ENCODE data around the gene APOL3.
"Not testable (repeated sequence)": the region's sequence is repeated elsewhere in the genome, so short reads cannot be mapped to it uniquely, and the experiment has no call there.

The APOL3 gene

GRCh38 chr22:36100908-36101307 lies 59.6 kb downstream of the APOL3 start:
- not testable (repeated sequence) for DNase-seq (ENCODE audit: low spot score)

GRCh38 chr22:36100134-36100824 lies 60.3 kb downstream of the APOL3 start:
- no peak for DNase-seq (ENCODE audit: low spot score)

GRCh38 chr22:36099561-36099960 lies 61.0 kb downstream of the APOL3 start:
- DNase-seq (ENCODE audit: low spot score): not testable (repeated sequence)

- DNase-seq (ENCODE audit: low spot score): no peak
Observed at GRCh38 chr22:36097880-36098279, 62.7 kb downstream of the APOL3 start.

GRCh38 chr22:36090772-36091171 lies 69.8 kb downstream of the APOL3 start:
- DNase-seq (ENCODE audit: low spot score): not testable (repeated sequence)

Data from AG08396 (cell line).